Stimulated activated CD4-positive, alpha-beta T cell treated with anti-CD3 and anti-CD28 coated beads, Interleukin-2, amount 100 ng/mL, for 24 hours (primary cell): ENCODE results near the gene MTFP1.
A peak's percentile ranks its signal among the peaks of the same experiment; 100 is the strongest.
"Not testable (repeated sequence)": the region's sequence is repeated elsewhere in the genome, so short reads cannot be mapped to it uniquely, and the experiment has no call there.

Source experiments
- DNase-seq, 2 donors: peaks; one replicate each; pipeline ENCODE4 v3.0.0-alpha.2; 2020

MTFP1 gene

DNA sequence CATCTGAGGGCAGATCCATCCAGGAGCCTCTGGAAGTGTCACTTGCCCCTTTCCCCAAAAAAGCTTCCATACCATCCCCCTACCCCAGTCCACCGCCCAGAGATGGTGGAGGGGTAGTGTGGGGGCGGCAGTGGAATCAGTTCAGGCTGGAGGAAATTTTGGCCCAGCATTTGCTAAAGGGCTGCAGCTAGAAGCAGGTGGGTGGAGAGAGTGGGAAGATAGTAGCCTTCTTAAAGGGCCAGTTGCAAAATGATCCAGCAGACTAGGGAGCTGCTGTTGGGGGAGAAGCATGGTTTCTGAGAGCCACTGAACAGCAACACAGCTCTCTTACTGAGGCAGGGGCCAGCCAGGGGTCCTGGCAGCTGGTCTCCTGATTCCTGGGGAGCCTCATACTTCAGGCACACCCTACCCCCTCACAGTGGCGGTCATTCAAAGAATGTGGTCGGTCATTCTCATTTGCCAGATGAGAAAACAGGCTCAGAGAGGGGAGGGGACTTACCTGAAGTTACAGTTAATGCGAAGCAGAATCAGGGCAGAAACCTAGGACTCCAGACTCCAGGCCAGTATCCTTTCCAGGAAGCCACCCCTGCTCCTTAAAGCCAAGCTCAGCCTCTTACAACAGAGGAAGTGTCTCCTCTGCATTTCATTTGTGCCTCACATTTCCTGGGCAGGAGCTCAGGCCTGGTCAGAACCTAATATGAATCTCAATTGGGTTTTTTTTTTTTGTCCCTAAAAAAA, 23.4 kb upstream of the MTFP1 start:
- DNase-seq, result no peak

DNA sequence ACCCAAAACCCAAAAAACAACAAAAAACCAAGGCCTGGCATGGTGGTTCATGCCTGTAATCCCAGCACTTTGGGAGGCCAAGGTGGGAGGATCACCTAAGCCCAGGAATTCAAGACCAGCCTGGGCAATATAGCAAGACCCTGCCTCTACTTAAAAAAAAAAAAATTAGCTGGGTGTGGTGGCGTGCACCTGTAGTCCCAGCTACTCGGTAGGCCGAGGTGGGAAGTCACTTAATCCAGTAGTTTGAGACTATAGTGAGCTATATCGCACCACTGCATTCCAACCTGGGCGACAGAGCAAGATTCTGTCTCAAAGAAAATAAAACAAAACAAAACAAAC, 22.8 kb upstream of the MTFP1 start:
- DNase-seq, result not testable (repeated sequence)

DNA sequence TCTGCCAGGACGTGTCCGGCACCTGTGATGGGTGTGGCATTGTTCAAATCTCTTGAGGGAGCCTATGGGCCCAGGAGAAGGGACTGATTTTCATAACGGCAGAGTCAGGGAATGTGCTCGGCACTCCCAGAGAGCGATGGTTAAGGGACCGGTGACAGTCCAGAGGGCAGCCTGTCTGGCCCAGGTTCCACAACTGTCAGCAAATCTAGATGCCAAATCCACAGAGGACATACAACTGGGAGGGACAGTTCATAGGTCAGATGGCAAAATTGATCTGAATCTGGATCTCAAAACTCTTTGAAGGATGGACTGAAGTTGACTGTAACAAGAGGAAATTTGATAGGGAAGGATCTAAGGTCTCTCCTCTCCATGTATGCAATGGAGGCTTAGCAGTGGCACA, 21.3 kb upstream of the MTFP1 start:
- DNase-seq, result no peak

DNA sequence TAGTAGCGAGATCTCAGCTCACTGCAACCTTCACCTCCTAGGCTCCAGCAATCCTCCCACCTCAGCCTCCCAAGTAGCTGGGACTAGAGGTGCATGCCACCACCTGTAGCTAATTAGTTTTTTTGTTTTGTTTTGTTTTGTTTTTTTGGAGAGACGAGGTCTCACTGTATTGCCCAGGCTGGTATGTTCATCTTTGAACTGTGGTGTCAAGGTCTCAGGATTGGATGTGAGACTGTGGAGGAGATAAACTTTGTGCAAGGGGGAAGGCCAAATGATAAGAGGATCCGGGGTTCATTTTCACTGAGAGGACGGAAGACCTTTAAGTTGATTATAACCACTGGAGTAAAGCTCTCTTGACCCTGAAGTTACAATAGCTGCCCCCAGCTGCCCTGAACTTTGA, 19.8 kb upstream of the MTFP1 start:
- no peak for DNase-seq

DNA sequence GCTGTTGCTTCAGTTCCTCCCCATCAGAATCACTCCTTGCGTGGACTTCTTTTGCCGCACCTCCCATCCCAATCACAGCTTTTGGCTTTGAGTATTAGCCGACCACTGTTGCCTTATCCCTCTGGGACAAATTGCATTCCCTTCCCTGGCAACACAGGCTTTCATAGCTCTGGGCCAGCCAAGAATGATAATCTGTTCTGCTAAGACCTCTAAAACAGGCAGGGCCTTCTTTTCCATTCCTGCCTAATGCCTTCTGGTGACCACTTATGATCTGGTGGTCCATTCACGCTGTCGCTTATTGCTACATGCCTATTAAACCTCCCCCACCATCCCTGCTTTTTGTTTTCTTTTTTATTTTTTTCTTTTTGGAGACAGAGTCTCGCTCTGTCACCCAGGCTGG, 19.2 kb upstream of the MTFP1 start:
- no peak for DNase-seq

DNA sequence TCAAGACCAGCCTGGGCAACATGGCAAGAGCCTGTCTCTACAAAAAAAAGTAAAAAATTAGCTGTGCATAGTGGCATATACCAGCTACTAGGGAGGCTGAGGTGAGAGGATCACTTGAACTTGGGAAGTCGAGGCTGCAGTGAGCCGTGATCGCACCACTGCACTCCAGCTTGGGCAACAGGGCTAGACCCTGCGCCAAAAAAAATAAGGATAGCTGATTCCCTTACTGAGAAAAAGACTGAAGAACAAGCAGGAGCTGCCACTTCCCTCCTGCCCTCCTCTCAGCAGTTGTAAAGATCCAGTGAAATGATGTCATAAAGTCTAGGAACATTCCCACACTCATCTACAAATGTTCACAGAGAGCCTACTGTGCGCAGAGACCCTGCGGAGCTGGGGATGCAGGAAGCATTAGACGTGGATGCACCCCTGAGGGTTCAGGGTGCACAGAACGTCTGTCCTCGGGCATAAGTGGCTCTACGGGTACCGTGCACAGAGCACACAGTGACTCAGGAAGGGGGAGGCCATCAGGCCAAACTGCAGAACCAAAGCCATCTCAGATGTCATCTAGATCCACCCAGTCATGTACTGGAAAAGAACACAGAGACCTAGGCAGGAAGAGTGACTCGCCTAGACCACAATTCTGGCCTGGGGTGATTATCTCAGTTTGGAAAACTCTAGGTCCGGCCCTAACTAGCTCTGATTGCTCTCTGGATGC, 17.0 kb upstream of the MTFP1 start:
- DNase-seq, result no peak

DNA sequence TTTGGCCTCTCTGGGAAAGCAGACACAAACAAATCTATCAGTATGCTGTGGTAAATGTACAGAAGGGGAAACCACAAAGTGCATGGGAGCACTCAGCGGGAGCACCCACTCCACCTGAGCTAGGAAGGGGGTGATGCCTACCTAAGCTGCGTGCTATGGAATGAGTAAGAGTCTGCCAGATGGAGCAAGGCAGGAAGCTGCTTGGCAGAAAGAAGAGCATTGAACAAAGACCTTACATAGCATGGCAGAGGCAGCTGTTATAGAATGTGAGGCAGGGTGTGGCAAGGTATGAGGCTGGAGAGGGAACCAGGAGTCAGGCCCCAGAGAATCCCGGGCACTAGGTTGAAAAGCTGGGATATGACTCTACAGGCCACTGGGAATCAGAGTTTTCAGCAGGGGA, 13.8 kb upstream of the MTFP1 start:
- DNase-seq, result no peak

DNA sequence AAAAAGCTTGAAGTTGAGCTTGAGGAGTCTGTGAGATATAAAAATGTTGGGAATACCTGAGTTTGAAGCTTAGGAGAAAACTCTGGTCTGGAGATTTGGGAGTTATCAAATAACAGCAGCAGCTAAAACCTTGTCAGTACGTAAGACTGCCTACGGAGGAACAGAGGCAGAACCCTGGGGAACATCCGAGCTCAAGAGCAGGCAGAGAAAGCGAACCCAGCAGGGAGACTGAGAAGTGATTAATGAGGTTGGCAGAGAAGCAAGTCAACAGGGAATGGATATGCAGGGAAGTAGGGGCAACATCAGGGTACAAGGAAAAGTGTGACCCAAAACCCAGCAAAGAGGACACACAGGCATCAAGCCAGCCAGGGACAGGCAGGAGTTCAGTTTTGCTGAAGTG, 12.6 kb upstream of the MTFP1 start:
- no peak for DNase-seq

DNA sequence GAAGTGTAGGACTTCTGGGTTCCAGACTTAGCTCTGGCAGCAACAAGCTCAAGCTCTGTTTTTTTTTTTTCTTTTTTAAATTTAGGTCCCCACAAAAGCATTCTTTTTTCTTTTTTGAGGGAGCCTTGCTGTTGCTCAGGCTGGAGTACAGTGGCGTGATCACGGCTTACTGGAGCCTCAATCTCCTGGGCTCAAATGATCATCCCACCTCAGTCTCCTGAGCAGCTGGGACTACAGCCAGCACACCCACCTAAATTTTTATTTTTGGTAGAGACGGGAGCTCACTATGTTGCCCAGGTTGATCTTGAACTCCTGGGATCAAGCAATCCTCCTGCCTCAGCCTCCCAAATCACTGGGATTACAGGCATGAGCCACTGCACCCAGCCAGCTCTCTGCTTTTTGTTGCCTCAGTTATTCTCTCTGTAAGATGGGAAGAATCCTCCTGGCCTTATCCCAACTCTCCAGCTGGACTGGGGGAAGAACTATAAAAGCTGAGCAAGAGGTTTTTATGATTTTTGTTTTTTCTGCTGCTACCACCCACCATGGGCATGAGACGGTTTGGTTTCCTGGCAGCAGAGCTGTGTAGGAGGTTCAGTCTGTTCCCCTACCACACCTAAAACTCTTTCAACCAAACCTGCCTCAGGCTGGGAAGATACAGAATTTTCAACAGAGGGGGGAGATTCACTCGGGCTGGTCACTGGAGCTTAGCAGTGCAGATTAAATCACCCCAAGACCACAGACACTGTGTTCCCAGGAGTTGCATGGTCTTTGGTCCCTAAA, 11.6 kb upstream of the MTFP1 start:
- DNase-seq, result no peak

DNA sequence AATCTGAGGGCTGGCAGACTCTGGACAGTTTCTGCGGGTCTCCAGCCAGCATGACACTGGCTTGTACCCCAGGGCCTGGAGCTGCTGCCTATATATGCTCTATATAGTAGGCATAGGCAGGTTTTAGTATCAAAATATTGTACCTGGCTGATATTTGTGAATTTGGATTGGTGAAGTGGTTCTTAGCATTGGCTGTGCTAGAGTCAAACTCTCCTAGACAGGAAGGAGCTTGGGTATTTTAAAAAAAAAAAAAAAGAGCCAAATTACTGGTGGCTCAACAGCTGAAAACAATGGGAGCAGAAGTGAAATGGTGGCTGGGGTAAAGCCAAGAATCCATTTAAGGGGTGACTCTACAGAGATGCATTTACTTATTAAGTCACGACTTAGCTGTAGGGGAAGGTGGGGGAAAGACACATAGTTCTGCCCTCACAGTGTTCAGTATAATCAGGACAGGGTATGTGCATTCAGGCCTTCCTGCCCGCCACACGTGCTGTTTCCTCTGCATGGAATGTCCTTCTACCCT, 11.0 kb upstream of the MTFP1 start:
- DNase-seq, result no peak

DNA sequence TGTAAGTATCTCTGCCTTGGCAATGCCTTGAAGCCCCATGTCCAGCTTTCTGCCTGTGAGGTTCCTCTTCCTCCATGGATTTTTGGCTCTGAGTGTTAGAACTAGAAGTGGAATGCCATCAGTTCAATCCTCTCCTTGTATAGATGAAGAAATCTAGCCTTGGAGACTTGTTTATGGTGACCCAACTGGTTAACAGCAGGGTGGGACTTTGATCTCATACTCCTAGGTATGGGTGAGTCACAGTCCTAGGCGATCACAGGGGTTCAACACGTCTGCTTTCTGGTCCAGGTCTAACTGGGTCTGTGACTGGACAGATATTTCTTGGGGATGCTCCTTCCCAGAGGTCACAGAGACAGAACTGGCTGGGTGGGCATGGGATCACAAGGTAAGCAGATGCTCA, 9.2 kb upstream of the MTFP1 start:
- DNase-seq, result no peak

DNA sequence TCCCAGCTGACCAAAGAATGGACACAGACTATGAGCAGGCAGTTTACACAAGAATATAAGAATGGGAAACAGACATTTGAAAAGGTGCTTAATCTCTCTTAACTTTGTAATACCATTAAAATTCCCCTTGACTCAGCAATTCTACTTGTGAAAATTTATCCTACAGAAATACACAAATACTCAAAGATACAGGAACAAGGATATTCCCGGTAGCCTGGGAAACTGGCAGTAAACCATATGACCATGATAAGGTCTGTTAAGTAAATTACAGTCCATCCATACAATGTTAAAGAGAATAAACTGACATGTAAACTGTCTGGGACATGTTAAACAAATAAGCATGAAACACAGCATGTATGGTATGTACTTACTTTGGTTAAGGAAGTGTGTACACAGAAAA, 8.7 kb upstream of the MTFP1 start:
- DNase-seq, result no peak

DNA sequence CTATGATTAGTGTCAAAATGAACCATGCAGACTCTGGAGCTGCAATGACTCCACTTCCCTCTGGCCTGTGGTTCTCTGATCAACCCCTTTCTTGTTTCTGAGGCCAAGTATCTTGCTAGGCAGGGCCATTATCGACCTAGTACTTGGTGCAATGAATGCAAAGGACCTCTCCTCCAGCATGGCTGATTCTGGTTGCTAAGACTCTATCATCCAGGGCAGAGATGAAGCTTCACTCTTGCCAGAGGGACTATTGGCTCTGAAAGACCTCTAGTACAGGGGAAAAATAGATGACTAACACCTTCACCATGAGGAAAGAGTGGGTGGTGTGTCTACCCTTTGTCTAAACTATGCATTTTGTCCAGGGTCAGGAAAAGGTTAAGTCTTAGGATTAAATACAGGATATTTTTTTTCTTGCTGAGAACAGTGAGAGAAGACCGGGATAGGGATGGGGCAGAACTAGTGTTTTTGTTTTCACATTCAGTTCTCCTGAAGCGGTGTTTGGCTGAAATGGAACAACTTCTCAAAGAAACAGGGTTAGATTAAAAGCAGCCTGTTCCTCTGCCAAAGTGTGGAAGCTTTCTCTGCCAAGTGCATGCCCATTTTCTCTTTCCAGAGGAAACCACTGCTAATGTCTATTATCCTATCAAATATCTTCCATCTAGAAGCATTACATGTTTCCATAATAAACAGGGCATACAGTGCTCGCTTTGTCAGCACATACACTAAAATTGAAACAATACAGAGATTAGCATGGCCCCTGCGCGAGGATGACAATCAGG, 5.0 kb upstream of the MTFP1 start:
- no peak for DNase-seq

DNA sequence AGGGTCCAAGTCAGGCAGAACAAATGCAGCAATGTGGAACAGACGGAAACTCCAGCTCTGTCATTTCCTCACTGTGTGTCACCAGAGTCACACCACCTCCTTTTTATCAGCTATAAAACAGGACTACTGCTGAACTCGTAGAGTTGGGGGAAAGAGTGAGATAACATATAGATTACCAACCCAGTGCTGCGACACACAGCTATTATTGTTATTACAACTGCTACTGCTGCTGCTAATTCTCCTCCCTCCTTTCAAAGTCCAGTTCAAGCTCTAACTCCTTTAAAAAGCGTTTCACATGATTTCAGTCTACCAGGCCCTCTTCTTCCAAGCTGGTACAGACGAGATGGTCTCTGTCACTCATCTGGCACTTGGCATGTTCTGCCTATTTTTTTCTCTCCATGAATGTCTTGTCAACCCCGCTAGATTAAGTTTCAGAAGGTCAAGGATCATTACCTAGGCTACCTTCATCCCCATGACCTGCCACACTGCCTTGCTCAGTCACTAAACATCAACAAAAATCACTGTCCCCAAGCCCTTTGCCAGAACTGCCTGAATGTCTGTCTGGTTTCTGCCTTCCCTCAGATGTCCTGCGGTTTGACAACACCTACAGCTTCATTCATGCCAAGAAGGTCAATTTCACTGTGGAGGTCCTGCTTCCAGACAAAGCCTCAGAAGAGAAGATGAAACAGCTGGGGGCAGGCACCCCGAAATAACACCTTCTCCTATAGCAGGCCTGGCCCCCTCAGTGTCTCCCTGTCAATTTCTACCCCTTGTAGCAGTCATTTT, 3.7 kb upstream of the MTFP1 start:
- no peak for DNase-seq

DNA sequence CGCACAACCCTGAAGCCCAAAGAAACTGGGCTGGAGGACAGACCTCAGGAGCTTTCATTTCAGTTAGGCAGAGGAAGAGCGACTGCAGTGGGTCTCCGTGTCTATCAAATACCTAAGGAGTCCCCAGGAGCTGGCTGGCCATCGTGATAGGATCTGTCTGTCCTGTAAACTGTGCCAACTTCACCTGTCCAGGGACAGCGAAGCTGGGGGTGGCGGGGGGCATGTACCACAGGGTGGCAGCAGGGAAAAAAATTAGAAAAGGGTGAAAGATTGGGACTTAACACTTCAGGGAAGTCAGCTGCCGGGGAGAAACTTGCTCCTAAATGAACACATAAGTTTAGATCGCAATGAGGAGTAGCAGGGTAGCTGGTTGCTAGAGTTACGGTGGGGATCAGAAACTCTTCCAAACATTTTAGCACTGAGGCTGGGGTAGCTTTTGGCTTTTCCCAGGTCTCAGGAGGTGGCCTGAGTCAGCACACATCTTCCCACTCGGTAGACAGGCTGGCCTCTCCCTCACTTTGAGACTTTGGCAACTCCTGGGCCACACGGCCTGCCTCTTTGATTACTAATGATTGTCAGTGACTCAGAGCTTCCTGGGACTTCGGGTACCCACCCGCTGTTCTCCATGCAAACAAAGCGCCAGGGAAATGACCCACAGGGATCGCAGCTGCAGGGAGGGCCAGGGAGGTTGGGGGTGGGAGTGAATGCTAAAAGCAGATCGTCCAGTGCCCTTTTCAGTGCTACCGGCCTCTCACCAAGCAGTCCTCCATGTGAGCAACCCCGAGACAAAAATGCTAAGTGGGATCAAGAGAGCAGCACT, 2.9 kb upstream of the MTFP1 start:
- peak; percentile 54 to 63 for DNase-seq

DNA sequence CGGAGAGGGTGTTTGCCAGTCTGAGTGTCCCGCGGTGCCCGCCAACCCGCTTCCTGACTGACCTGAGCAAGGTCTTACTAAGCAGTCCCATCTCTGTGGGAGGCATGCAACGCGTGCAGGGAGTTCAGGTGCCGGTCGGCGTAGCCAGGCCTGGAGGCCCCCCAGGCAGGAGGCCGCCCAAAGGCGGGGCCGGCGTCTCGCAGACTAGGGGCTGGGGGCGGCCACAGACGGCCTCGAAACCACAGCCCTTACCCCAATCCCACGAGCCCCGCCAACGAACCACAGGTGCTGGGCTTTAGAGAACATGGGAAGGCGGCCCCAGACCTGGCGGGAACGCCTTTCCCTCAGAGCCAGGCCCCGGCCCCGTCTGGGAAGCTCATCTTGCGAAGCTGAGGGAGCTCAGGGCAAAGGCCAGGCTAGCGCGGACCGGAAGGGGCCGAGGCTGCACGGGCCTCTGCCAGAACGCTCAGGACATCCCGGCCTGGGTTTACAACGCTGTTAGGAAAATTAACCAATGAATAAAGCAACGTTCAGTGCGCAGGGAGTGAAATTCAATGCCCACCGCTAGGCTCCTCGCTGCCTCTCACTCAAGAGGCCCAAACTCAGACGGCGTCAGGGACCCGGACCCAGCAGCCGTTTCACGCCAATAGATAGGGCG, 2.1 kb upstream of the MTFP1 start:
- peak; percentile 66 to 68 for DNase-seq

DNA sequence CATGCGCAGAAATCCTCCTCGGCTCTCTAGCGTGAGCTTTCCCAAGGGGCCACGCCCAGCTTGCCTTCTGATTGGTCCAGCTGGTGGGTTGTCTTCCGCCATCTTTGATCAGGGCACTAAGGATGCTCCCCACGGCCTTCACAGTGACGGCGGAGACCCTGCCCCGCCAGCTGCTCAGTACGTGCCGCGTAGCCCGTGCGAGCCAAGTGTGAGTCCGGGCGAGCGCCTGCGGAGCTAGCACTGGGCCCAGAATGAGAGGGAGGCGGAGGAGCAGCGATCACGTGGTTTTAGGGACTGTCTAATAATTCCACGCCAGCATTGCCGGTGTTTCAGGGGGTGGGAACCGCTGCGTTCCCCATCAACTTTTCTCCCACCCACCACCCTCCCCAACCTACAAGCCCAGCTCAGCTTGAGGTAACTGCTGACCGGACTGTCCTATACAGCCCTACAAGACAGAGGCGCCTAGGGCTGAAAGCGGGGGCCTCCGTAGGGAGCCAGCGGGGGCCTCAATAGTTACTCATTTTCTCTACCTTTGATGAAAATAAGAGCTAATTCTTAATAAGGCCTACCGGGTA, 1.5 kb upstream of the MTFP1 start:
- DNase-seq, result peak; percentile 98

DNA sequence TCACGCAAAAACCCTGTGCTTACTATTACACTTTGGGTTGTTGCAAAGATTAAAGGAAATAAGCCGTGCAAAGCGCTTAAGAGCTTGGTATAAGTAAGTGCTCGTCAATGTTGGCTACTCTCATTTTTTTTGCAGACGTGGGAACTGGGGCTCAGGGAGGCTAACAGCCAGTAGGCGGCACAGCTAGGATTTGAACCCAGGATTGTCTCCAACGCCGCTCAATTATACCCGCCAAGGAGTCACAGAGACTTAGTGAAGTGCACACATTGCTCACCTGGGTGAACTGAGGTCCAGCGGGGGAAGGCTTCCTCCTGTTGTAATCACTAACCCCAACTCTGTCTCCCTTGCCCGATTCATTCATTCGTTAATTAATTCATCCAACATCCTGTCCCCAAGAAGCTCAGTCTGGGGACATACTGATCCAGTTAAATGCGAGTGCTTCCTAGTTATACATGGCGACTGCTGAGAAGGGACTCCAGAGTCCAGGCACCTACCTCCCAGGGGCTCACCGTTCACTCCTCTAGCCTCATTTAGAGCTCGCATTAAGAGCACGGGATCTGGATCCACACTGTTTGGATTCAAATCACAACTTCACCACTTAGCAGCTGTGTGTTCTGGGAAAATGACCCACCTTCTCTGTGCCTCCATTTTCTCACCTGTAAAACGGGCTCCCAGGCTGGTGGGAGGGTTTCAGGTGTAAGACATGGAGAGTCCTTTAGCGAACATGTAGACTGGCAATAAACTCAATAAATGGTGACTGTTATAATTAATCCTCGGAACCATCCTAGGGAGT, 838 bp upstream of the MTFP1 start:
- peak; percentile 25 to 32 for DNase-seq

DNA sequence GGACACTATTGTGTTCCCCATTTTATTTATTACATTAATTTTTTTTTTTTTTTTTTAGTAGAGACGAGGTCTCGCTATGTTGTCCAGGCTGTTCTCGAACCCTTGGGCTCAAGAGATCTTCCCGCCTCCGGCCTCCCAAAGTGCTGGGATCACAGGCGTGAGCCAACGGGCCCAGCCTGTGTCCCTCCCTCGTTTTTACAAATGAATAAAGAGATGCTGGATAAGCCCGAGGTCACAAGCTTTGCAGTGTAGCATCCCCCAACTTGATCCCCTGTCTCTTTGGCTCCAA, 297 bp upstream of the MTFP1 start:
- no peak for DNase-seq
